RPMI8226 (cell line): ENCODE measurements around the gene CSRP1.

Experiments
- DNase-seq: peaks from one replicate; pipeline ENCODE4 v3.0.0-alpha.2; 2015

The CSRP1 gene

DNA sequence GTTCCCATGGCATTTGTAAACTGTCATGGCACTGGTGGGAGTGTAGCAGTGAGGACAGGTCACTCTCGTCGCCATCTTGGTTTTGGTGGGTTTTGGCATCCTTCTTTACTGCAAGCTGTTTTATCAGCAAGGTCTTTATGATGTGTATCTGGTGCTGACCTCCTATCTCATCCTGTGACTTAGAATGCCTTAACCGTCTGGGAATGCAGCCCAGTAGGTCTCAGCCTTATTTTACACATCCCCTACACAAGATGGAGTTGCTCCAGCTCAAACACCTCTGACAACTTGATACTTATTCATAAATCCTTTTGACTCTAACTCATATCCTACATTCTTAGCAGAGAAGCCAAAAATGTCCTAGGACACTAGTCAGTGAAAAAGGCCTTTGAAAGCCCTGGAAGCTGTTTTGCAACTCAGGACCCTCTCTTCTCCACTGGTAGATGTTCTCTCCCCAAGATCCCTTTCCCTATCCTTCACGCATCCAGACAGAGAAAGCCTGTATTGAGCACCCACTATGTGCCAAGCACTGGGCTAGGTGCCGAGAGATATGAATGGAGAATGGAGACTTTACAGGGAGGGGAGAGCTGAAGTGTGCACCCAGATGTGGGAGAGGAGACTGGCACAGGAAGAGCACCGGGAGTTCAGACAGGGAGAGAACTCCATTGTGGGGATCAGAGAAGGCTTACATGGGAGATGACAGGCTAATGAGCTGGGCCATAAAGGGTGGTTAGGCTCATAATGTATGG is 6.7 kb upstream of the CSRP1 start:
- no peak for DNase-seq

DNA sequence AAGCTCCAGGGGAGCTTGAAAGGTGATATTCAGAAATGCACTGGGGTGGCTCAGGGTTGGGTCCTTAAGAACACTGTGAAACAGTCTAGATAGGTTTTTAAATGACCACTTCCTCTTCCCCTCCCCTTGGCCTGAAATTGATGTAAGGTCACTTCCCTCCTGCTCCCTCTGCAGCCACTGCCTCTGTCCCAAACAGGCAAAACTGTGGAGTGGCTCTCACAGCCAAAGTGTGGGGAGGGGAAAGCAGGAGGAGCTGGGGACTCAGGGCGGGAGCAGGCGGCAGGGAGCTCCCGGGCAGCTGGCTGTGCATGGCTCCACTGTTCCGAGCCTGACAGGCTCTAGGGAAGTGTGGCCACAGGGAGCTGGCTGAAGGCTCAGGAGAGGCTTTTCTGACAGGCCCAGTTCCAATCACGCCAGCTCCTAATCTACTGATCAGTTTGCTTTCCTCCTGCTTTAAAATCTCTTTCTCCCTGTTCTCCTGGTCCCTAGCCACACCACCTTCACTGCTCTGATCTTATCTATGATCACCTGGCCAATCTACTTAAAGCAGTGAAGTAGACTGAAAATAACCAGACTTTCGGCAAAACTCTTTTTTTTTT is 5.1 kb upstream of the CSRP1 start:
- no peak for DNase-seq

DNA sequence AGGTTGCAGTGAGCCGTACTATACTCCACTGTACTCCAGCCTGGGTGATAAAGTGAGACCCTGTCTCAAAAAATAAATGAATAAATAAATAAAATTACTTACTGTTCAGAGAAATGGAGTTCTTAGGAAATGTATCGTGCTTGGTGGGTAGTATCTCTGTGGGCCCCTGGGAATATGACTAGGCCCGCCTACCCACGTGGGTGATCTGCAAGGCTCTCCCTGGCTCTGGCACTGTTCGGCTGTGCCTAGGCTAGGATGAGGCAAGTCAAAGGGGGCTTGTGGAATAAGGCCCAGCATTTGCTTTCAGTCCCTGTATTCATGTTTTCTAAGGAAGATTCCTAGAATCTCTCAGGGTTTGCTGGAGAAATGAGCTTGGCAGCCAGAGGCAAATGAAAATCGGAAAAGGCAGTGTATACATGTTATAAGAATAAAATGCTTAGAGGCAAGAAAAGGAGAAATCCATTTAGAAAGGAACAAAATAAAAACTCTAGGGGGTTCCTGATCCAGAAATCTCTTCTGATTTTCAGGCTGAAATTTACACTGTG is 4.5 kb upstream of the CSRP1 start:
- no peak for DNase-seq

DNA sequence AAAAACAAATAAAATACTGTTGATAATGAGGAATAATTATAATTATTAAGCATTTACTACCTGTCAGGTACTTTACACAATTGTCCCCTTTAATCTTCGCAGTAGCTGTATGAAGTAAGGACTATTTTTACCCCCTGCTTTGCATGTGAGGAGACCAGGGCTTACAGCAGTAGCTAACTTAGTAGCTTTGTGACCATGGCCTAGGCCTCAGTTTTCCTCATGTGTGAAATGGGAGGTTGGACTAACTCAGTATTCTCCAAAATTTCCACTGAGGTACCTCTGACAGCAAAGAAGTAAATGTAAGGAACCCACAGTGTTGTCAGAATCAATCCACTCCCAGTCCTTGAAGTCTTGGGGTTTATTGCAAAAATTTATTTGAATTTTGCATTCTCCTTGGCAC is 3.8 kb upstream of the CSRP1 start:
- DNase-seq, result no peak

DNA sequence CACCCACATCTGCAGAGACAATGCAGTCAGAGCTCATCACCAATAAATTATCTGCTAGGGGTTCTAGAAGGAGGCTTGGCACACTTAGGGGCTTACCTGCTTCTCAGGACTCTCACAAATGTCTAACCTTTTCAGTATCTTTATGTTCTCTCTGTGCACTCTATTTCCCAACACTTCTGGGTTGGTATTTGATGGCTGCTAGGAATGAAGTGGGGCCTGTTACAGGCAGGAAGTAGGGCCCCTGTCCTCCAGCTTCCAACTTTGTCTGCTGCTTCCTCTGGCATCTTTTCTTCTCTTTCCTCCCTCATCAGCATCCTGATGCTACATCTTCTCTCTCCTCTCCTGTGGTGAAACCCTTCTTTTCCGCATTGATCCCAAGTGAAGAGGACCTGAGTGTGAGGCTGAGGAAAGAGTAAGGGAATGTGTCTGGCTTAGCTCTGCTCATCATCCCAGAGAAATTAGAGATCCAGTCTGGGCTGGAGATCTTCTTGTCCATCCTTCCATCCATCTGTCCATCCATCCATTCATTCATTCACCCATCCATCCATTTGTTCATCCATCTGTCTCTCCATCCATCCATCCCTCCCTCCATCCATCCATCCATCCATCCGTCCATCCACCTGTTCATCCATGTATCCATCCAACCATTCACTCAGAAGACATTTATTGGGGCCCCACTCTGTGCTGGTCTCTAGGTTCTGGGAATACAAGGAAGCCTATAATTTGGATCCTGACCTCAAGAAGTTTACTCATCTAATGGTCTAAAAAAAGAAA is 2.9 kb upstream of the CSRP1 start:
- DNase-seq, result no peak

DNA sequence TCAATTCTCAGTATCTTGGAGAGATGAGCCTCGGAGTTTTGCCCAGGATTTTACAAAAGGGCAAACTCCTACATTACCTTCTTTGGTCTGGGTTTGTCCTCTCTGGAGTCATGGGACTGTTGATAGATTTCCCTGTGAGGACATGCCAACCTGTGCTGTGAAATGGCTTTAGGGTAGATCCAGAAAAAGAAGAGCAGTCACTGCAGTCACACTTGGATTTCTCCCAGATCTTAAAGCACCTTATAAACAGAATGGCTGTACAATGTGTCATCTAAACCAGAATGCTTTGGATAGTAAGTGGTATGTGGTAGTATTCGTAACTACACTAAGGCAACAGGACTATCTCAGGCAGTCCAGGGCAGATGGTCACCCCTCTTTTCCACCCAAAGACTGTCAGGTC is 1.9 kb upstream of the CSRP1 start:
- DNase-seq, result no peak

DNA sequence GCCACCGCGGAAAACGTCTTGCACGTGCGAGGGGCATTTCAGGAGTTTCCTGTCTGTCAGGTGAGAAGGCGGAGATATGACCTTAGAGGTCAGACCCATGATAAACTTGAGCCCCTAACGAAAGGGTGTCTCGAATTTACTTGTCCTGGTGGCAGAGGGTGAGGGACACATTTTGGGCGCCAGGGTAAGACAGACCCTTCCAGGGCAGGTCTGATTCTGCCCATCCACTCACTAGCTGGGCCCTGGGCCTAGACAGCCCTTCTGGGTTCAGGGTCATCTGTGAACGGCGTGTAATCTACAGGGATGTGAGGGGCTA is 395 bp upstream of the CSRP1 start:
- no peak for DNase-seq

DNA sequence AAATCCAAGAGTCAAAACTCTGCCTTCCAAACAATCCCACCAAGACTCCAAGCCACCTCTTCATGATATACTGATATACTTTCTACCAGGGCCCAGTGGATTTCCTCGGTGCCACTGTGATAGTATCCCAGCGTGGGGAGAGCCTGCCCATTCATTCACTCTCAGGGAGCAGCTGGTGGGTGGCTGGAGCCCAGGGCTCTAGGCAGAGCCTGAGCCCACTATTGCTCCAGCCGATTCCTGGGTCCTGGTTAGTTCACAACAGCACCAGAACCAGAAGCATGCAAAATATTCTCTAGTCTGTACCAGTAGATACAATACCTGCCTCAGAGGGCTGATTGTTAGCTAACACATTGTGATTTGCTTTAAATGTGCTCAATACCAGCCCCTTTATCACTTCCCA is 831 bp downstream of the CSRP1 start:
- DNase-seq, result no peak

DNA sequence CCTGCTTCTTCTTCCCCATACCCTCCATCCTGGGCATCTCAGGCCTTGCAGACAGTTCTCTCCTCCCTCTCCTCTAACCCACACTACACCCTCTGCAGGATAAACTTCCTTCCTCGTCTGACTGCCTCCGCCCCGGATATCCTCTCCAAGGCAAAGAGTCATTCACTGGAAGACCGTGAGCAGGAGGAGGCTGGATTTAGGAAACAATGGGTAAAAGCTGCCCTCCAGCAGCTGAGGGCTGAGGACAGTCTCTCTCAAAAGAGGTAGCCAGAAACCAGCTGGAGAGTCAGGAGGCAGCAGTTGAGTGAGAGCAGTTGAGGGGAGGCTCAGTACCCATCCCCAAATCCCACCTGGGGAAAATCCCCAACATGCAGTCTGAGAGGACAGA is 1.4 kb downstream of the CSRP1 start:
- no peak for DNase-seq

DNA sequence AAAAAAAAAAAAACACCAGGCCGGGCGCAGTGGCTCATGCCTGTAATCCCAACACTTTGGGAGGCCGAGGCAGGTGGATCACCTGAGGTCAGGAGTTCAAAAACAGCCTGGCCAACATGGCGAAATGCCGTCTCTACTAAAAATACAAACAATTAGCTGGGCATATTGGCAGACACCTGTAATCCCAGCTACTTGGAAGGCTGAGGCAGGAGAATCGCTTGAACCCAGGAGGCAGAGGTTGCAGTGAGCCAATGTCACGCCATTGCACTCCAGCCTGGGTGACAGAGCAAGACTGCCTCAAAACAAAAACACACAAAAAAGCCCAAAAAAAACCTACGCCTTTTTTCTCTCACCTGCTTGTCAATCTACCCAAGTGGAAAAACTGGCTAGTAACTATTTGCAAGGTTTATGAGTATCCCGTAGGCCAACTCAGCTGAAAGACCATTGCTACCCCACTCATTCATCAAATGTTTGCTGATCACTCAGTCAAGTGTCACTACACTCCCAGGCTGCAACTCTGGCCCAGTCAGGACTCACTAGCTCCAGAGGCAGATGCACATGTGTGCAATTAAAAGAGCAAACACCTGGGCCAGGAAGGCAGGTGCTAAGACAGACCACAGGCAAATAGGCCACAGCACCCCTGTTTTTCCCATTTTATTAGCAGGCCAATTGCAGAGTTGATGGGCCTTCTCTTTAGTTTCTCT is 2.0 kb downstream of the CSRP1 start:
- peak; percentile 70 for DNase-seq

DNA sequence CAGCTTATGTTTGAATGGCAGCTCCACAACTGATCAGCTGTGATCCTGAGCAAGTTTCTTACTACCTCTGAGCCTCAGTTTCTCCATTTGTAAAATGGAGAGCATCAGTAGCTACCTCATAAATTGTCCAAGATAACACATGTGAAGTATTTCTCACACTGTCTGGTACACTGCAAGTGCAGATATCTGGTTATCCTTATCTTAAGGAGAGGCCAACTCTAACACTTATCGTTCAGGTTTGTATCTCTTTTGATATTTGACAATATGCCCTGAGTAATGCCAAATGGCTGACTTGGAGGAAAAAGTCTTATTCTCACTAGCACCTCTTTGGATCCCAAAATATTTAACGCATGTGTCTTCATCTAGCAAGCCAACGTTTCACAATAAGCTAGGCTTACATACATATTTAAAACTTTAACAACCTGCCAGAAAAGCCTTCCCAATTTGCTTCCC is 2.7 kb downstream of the CSRP1 start:
- no peak for DNase-seq

DNA sequence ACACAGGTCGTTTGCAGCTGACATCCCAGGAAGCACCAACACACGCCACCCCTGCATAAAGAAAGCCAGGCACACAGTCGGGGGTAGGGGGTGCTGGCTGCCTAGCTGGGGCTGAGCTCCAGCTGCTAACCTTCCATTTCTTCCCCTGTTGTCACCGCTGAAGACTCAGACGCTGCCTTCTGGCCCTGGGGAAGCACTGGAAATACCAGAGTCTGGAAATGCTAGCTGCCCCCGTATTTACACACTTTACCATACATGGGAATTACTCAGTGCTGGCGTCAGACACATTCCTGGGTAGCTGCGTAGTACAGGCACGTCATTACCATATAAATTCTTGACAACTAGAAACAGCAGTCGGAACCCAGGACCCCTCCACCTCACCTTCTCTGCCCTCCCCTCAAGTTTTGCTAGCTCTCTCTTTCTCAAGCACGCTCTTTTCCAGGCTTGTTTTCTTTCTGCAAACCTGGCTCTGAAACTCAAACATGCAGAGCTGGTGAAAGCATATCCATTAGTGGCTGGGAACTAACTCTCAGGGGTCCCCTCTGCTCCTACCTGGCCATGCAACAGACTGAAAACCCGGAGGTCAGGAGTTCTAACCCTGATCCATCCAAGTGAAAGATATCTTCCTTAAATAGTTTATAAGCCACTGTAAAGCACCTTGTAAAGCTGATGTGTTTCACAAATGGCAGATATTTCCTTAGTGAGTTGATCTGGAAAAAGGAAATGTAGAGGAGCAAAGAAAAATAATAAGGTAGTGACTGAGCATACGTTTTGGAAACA is 3.3 kb downstream of the CSRP1 start:
- no peak for DNase-seq

DNA sequence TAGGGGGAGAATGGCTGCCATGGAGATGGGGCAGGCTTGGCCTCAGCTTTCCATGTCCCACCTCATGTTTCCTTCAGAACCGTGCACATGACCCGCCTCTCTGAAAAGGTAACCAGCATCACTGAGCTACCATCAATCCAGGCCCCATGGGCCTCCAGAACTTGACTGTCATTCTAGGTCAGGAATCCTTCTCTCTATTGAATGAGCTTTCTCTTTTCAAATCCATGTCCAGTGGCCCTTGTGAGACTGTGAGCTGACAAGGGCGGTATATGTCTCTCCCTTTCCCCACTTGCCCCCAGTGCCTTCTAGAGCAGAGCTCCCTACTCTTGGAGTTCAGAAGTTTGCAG is 4.4 kb downstream of the CSRP1 start:
- DNase-seq, result no peak

DNA sequence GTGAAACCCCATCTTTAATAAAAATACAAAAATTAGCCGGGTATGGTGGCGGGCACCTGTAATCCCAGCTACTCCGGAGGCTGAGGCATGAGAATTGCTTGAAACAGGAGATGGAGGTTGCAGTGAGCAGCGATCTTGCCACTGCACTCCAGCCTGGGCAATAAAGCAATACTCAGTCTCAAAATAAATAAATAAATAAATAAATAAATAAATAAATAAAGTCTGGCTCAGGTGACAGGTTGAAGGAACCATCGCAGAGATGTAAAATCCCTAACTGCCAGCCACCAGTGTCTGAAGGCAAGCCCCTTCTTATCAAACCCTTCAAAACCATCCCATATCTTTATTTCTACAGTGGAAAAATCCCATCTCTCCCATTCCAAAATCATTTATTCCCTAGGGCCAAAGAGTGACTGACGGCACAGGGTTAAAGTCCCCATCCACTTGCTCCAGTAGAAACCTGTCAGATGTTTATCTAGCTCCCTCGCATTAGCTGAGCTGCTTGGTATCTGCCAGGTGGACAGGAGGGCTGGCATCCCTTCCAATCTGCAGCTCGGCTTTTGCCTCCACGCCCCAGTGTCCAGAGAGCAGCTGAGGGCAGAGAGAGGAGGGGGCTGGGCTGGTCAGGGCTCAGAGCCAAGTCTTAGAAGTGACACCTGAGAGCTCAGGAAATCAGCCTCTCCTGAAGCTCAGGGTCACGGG is 5.0 kb downstream of the CSRP1 start:
- peak; percentile 89 for DNase-seq

DNA sequence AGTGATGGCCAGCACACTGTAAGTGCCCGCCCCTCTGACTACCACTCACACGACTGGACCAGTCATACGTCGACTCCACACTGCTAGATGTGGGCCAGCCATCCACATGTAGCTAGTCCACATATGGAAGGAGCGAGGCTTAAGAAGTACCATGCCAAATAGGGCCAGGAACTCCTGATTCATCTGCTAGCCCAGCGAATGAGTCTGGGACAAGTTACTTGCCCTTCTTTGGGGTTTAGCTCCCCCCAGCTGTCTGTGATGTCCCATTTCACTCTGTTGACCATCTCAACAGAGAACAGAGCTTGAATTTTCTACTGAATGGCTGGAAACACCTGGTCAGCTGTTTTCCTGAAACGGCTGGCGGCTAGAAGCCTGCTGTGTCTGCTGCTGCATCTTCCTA is 5.8 kb downstream of the CSRP1 start:
- DNase-seq, result peak; percentile 18

DNA sequence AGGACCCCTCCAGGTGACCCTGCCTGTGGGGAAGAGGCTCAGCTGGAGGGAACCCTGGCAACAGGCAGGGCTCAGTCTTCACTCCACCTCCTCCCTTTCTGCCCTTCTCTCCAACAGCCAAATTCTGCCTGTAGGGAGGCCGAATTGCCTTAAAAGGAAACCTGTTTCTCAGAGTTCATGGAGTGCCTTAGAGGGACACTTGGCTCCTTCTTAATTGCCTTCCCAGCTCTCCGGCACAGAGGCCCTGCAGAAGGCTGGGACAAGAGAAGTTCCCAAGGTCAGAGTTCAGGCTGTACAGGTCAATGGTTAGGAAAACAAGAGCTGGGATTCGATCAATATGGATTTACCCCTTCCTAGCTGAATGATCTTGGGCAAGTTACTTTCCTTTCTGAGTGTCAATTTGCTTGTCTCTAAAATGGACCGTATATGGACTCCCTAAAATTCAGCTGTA is 6.2 kb downstream of the CSRP1 start:
- no peak for DNase-seq

DNA sequence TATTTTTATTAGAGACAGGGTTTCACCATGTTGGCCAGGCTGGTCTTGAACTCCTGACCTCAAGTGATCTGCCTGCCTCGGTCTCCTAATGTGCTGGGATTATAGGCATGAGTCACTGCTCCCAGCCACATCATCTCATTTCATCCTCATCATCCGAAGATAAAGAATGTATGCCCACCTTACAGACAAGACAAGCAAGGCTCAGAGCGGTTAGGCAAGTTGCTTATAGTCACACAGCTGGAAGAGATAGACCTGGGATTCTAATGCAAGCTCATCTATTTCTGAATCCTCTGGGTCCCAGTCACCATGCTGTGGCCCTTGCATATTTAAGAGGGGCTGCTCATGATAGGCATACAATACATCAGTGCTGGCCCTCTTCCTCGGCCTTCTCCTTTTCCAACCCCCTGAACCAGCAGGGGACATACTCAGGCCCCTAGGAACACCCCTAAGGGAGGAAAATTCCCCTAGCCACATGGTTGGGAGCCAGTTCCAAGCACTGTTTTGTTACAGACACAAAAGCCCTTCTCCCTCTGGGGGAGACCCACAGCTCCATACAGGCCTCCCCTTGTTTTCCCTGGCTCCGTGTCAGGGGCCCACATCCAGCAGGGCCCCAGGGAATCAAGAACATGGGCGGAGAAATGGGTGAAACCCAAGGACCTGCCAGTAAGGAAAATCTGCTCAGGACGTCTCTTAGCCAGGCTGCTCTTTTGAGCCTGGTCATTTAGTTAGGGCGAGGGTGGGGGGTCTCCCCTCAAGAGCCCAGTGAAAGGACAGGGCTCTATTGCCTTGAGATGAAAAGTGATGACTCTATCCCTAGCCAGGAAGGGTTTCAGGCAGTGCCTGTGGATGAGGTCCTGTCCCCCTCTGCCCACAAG is 6.9 kb downstream of the CSRP1 start:
- no peak for DNase-seq

DNA sequence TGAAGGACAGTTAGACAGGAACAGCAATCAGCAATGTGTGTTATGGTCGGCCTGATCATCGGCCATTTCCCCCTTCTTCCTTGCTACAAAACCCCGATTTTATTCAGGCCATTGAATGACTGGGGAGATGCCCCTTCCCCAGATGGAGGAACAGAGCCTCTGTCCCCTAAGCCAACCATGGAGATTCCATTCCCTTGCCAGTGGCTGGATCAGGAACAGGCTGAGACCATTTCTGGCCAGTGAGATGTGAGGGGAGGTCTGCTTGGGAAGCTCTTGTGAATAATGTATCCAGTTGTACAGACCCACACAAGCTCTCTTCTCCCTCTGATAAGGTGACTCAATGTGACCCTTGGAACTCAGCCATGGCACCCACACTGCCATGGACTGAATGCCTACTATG is 7.7 kb downstream of the CSRP1 start:
- DNase-seq, result no peak

DNA sequence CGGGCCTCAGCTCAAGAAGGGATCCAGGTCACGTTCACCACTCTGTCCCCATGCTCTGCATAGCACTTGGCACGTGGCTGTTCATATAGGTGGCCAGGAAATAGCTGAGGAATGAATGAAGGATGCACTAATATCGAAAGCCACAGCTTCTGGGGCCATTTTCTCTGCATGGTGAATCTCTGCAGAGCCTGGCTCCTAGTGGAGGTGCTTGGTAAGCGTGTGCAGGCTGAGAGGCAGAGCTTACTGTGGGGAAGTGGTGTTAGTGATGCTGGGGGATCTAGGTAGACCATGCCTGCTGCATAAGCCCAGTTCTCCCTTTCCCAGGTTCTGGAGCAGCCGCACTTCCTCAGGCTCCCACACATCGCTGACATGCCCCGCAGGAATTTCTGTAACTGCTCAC is 8.3 kb downstream of the CSRP1 start:
- no peak for DNase-seq

DNA sequence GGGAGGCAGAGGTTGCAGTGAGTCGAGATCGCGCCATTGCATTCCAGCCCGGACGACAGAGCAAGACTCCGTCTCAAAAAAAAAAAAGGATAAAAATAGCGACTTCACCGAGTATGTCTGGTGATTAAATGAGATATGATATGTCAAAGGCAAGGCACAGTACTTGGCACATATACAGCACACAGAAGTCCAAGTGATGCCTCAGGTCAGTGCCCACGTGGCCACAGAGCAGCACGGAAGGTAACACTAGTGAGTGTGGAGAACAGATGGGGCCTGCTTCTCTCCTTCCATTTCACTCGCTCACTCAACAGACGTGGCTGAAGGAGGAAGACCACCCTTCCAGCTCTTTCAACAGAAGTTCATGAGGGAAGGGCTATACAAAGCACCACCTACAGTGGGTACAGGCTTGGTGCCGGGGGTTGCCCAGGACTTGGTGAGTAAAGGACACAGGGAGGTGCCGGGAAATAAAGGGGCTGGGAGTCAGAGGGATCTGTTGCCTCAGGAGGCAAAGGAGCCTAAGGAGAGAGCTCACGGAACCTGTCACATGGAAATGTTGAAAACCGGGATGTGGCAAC is 8.9 kb downstream of the CSRP1 start:
- DNase-seq, result no peak

DNA sequence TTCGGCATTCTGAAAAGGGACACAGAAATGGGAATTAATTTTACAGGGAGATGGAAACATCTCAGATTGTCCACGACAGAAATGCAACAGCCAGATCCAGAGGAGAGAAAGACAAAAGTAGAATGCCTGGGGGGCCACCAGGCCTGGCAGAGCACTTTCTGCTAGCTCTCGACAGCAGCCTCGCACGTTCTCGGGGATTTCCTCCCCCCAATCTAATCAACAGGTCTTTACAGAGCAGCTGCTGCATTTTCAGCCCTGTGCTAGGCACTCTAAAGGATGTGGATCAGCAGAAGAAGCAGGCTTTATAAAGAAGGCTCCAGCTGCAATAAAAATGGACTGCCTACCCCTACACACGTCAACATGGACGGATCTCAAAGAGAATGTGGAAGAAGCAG is 10.6 kb downstream of the CSRP1 start:
- no peak for DNase-seq
